GM23338 (cell line): Measurements from ENCODE around the gene EML4.

ENCODE experiments used
- TF ChIP-seq, protein P1 (sequence below), 2 experiments: fragments of 200-600 bp in 1 of 2; sonication (generic) in 1 of 2; conservative IDR thresholded peaks; 2 replicates each; pipeline versions ENCODE4 v1.5.1 to v1.6.1; 2016 to 2017; ENCODE audit warnings: antibody characterized with exemption in 2 of 2, low read depth in 2 of 2, mild to moderate bottlenecking in 2 of 2, moderate library complexity in 1 of 2
- TF ChIP-seq, protein P2 (sequence below): IDR thresholded peaks from one replicate; pipeline ENCODE4 v1.6.1; 2018; ENCODE audit warnings: antibody characterized with exemption; ENCODE audit not compliant: unreplicated experiment

DNA sequence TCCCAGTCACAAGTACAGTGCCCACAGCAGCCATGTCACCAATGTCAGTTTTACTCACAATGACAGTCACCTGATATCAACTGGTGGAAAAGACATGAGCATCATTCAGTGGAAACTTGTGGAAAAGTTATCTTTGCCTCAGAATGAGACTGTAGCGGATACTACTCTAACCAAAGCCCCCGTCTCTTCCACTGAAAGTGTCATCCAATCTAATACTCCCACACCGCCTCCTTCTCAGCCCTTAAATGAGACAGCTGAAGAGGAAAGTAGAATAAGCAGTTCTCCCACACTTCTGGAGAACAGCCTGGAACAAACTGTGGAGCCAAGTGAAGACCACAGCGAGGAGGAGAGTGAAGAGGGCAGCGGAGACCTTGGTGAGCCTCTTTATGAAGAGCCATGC is 160.6 kb downstream of the EML4 start:
- TF ChIP-seq, protein P1, sequence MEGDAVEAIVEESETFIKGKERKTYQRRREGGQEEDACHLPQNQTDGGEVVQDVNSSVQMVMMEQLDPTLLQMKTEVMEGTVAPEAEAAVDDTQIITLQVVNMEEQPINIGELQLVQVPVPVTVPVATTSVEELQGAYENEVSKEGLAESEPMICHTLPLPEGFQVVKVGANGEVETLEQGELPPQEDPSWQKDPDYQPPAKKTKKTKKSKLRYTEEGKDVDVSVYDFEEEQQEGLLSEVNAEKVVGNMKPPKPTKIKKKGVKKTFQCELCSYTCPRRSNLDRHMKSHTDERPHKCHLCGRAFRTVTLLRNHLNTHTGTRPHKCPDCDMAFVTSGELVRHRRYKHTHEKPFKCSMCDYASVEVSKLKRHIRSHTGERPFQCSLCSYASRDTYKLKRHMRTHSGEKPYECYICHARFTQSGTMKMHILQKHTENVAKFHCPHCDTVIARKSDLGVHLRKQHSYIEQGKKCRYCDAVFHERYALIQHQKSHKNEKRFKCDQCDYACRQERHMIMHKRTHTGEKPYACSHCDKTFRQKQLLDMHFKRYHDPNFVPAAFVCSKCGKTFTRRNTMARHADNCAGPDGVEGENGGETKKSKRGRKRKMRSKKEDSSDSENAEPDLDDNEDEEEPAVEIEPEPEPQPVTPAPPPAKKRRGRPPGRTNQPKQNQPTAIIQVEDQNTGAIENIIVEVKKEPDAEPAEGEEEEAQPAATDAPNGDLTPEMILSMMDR (conservative IDR thresholded peaks at IDR 0.05; ENCODE audit: low read depth in 2 of 2) = no peak
- TF ChIP-seq, protein P2, sequence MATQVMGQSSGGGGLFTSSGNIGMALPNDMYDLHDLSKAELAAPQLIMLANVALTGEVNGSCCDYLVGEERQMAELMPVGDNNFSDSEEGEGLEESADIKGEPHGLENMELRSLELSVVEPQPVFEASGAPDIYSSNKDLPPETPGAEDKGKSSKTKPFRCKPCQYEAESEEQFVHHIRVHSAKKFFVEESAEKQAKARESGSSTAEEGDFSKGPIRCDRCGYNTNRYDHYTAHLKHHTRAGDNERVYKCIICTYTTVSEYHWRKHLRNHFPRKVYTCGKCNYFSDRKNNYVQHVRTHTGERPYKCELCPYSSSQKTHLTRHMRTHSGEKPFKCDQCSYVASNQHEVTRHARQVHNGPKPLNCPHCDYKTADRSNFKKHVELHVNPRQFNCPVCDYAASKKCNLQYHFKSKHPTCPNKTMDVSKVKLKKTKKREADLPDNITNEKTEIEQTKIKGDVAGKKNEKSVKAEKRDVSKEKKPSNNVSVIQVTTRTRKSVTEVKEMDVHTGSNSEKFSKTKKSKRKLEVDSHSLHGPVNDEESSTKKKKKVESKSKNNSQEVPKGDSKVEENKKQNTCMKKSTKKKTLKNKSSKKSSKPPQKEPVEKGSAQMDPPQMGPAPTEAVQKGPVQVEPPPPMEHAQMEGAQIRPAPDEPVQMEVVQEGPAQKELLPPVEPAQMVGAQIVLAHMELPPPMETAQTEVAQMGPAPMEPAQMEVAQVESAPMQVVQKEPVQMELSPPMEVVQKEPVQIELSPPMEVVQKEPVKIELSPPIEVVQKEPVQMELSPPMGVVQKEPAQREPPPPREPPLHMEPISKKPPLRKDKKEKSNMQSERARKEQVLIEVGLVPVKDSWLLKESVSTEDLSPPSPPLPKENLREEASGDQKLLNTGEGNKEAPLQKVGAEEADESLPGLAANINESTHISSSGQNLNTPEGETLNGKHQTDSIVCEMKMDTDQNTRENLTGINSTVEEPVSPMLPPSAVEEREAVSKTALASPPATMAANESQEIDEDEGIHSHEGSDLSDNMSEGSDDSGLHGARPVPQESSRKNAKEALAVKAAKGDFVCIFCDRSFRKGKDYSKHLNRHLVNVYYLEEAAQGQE = no peak
